PC-3 (cell line): ENCODE results near the gene UQCRH.

ENCODE experiments used
- EZH2 ChIP-seq: fragments of 300-600 bp; sonication (generic); IDR thresholded peaks from one replicate; pipeline ENCODE4 v1.6.1; 2017; ENCODE audit warnings: antibody characterized with exemption, mild to moderate bottlenecking, low read length; ENCODE audit not compliant: unreplicated experiment
- EZH2phosphoT487 ChIP-seq: fragments of 300-600 bp; sonication (generic); IDR thresholded peaks from 2 replicates; pipeline ENCODE4 v1.6.1; 2018; ENCODE audit warnings: mild to moderate bottlenecking, antibody characterized with exemption, low read length, borderline replicate concordance
- TF ChIP-seq, protein P1 (sequence below): fragments of 300-600 bp; sonication (generic); conservative IDR thresholded peaks from 2 replicates; pipeline ENCODE4 v1.5.1; 2017; ENCODE audit warnings: antibody characterized with exemption, low read depth, mild to moderate bottlenecking, low read length

DNA sequence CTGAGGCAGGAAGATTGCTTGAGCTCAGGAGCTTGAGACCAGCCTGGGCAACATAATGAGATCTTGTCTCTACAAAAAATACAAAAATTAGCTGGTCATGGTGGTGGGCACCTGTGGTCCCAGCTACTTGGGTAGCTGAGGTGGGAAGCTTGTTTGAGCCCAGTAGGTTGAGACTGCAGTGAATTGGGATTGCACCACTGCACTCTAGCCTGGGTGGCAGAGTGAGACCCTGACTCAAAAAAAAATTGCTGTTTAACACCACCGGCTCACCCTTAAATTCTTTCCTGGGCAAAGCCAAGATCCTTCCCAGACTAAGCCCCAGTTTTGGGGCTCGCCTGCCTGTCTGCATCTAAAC is 30.5 kb downstream of the UQCRH start:
- TF ChIP-seq, protein P1, sequence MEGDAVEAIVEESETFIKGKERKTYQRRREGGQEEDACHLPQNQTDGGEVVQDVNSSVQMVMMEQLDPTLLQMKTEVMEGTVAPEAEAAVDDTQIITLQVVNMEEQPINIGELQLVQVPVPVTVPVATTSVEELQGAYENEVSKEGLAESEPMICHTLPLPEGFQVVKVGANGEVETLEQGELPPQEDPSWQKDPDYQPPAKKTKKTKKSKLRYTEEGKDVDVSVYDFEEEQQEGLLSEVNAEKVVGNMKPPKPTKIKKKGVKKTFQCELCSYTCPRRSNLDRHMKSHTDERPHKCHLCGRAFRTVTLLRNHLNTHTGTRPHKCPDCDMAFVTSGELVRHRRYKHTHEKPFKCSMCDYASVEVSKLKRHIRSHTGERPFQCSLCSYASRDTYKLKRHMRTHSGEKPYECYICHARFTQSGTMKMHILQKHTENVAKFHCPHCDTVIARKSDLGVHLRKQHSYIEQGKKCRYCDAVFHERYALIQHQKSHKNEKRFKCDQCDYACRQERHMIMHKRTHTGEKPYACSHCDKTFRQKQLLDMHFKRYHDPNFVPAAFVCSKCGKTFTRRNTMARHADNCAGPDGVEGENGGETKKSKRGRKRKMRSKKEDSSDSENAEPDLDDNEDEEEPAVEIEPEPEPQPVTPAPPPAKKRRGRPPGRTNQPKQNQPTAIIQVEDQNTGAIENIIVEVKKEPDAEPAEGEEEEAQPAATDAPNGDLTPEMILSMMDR = no peak
- TF ChIP-seq EZH2 (no peak), EZH2phosphoT487 (no peak)
